ENCODE data around the gene METTL8.

DNA sequence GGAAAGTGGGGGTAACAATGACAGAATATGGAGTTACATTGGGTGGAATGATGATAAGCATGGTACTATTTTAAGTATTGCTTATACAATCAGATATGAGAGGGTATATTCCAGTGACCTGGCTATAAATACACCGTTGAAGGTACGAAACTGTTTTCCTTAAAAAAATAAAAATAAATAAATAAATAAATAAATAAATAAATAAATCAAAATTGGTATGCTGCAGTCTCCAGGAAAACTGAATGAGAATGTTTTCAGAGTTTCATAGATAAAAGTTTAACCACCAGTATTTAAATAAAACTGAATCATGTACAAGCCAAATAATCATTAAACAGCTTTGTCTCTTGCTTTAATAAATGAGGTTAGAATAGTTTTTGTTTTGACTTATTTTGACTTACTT lies 71.4 kb downstream of the METTL8 start:
- no peak for TF ChIP-seq POLR2A (IDR thresholded peaks at IDR 0.05; ENCODE audit: extremely low read depth, insufficient read length)
- TF ChIP-seq, protein P1, sequence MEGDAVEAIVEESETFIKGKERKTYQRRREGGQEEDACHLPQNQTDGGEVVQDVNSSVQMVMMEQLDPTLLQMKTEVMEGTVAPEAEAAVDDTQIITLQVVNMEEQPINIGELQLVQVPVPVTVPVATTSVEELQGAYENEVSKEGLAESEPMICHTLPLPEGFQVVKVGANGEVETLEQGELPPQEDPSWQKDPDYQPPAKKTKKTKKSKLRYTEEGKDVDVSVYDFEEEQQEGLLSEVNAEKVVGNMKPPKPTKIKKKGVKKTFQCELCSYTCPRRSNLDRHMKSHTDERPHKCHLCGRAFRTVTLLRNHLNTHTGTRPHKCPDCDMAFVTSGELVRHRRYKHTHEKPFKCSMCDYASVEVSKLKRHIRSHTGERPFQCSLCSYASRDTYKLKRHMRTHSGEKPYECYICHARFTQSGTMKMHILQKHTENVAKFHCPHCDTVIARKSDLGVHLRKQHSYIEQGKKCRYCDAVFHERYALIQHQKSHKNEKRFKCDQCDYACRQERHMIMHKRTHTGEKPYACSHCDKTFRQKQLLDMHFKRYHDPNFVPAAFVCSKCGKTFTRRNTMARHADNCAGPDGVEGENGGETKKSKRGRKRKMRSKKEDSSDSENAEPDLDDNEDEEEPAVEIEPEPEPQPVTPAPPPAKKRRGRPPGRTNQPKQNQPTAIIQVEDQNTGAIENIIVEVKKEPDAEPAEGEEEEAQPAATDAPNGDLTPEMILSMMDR (IDR thresholded peaks at IDR 0.05; ENCODE audit: low read depth, low read length), result no peak
- no peak for TF ChIP-seq MYC (IDR thresholded peaks at IDR 0.05; ENCODE audit: low read depth, low read length)

All from NB4 (cell line).